GM10248 (cell line): ENCODE data around the gene PARL.
"Not testable (repeated sequence)": the region's sequence is repeated elsewhere in the genome, so short reads cannot be mapped to it uniquely, and the experiment has no call there.

Experiments used
- CTCF ChIA-PET: fragments of 300-600 bp; sonication (Branson Sonifier 250); formaldehyde crosslinking; extraction: SDS; loops from one replicate; lab custom pipeline; 2021; ENCODE audit warnings: antibody characterized with exemption; lab: Yijun Ruan, JAX
- POLR2A ChIA-PET: fragments of 350-650 bp; sonication (Branson Sonifier 250); formaldehyde crosslinking; extraction: SDS; loops from one replicate; lab custom pipeline; 2020; ENCODE audit warnings: antibody characterized with exemption; lab: Yijun Ruan, JAX
- DNase-seq: peaks from one replicate; pipeline ENCODE4 v3.0.0; 2012; ENCODE audit errors: extremely low spot score
- CTCF ChIP-seq: IDR thresholded peaks from 2 replicates; pipeline ENCODE4 v1.5.1; 2012; ENCODE audit warnings: mild to moderate bottlenecking, low read depth; ENCODE audit errors: extremely low read depth, missing control alignments, control extremely low read depth

The PARL gene

GRCh38 chr3:183885766-183886165 is 1.1 kb upstream of the PARL start:
- DNase-seq: no peak
- CTCF ChIA-PET: interaction anchor here (0.6 to 3.5 kb wide), 11 partner anchors 10 to 503 kb away, joined by 3 to 55 read pairs (median 10); no protein-coding TSS in a partner anchor
- TF ChIP-seq CTCF: no peak
- POLR2A ChIA-PET: no interaction called here

GRCh38 chr3:183884097-183884426 is 618 bp downstream of the PARL start:
- ChIA-PET CTCF (interaction anchor here (0.6 to 3.5 kb wide), 44 partner anchors 9 to 761 kb away, joined by 3 to 55 read pairs (median 4); partner anchors contain the start of genes EIF2B5 and MAP6D1), POLR2A (no interaction called here)
- DNase-seq: no peak
- no peak for TF ChIP-seq CTCF

- DNase-seq: no peak
- ChIA-PET POLR2A (no interaction called here), CTCF (interaction anchor here (0.9 to 3.5 kb wide), 16 partner anchors 9 to 501 kb away, joined by 3 to 55 read pairs (median 6); partner anchors contain the start of gene MAP6D1)
- no peak for TF ChIP-seq CTCF
Measured at GRCh38 chr3:183883291-183884096, 1.2 kb downstream of the PARL start.

- ChIA-PET CTCF (interaction anchor here (3.0 kb wide), 1 partner anchor 15 kb away, joined by 11 read pairs; no protein-coding TSS in a partner anchor), POLR2A (no interaction called here)
- TF ChIP-seq CTCF: no peak
- DNase-seq: no peak
Measured at GRCh38 chr3:183880121-183880520, 4.6 kb downstream of the PARL start.

- TF ChIP-seq CTCF: no peak
- CTCF ChIA-PET: interaction anchor here (3.0 kb wide), 1 partner anchor 16 kb away, joined by 11 read pairs; no protein-coding TSS in a partner anchor
- DNase-seq: no peak
- POLR2A ChIA-PET: interaction anchor here (0.7 kb wide), 1 partner anchor 483 kb away, joined by 3 read pairs; no protein-coding TSS in a partner anchor
Measured at GRCh38 chr3:183879243-183879642, 5.4 kb downstream of the PARL start.

- CTCF ChIA-PET: interaction anchor here (0.9 to 3.0 kb wide), 2 partner anchors 18 to 319 kb away, joined by 3 to 11 read pairs; no protein-coding TSS in a partner anchor
- no peak for TF ChIP-seq CTCF
- POLR2A ChIA-PET: no interaction called here
- no peak for DNase-seq
Measured at GRCh38 chr3:183878071-183878470, 6.6 kb downstream of the PARL start.

GRCh38 chr3:183877227-183877626 is 7.5 kb downstream of the PARL start:
- POLR2A ChIA-PET, DNase-seq: not testable (repeated sequence)
- CTCF ChIA-PET: interaction anchor here (0.9 to 6.1 kb wide), 2 partner anchors 8 to 318 kb away, joined by 3 to 42 read pairs; partner anchors contain the start of gene PARL
